Natural killer cell (primary cell): ENCODE results near the gene WDR7. TPM values are rescaled to one million over a fixed set of nuclear protein-coding genes. Genes with fewer than 3 reads are reported as not detected.

Experiments used
- ATAC-seq, 3 donors: fragments of 150-1000 bp in 2 of 3; fragments of 200-7000 bp in 1 of 3; cut with Tn5 transposase; 1 replicate in 1 of 3; 2 replicates in 2 of 3; pipeline ENCODE4 v1.10.0; 2021; ENCODE audit warnings: mild to moderate bottlenecking in 2 of 3, moderate library complexity in 2 of 3
- DNase-seq, 2 donors: peaks; one replicate each; pipeline versions ENCODE4 v3.0.0 to v3.0.0-alpha.2; 2013 to 2021; ENCODE audit warnings: mixed read lengths in 1 of 2
- H3K27ac ChIP-seq: one replicate; pipeline ENCODE4 v1.5.1; 2013; ENCODE audit warnings: mild to moderate bottlenecking, low read length
- H3K27me3 ChIP-seq: one replicate; pipeline ENCODE4 v1.6.1; 2013; ENCODE audit warnings: low read length; ENCODE audit not compliant: control insufficient read depth, insufficient read depth
- H3K36me3 ChIP-seq: one replicate; pipeline ENCODE4 v1.6.1; 2013; ENCODE audit warnings: low read length; ENCODE audit not compliant: control insufficient read depth, insufficient read depth
- H3K4me1 ChIP-seq: one replicate; pipeline ENCODE4 v1.6.1; 2013; ENCODE audit warnings: low read length; ENCODE audit not compliant: control insufficient read depth, insufficient read depth
- H3K4me3 ChIP-seq: one replicate; pipeline ENCODE4 v1.5.1; 2013; ENCODE audit warnings: low read length
- H3K9me3 ChIP-seq: one replicate; pipeline ENCODE4 v1.6.1; 2013; ENCODE audit warnings: low read length; ENCODE audit not compliant: control insufficient read depth, insufficient read depth
- H3K27ac Mint-ChIP-seq, 2 donors: one replicate each; pipeline ENCODE4 v1.8.0; 2022; ENCODE audit warnings: mild to moderate bottlenecking in 2 of 2, mixed read lengths in 2 of 2, moderate library complexity in 1 of 2
- H3K27me3 Mint-ChIP-seq, 2 donors: one replicate each; pipeline ENCODE4 v1.8.0; 2022; ENCODE audit warnings: low read depth in 2 of 2, mixed read lengths in 2 of 2
- H3K36me3 Mint-ChIP-seq: one replicate; pipeline ENCODE4 v1.8.0; 2022; ENCODE audit warnings: mixed read lengths
- H3K4me1 Mint-ChIP-seq, 2 donors: one replicate each; pipeline ENCODE4 v1.8.0; 2022; ENCODE audit warnings: mixed read lengths in 2 of 2
- H3K4me3 Mint-ChIP-seq: one replicate; pipeline ENCODE4 v1.8.0; 2022; ENCODE audit warnings: mild to moderate bottlenecking, moderate library complexity, mixed read lengths
- H3K9me3 Mint-ChIP-seq, 2 donors: one replicate each; pipeline ENCODE4 v1.8.0; 2022; ENCODE audit warnings: mixed read lengths in 2 of 2
- CTCF ChIP-seq: fragments of 200-600 bp; IDR thresholded peaks from one replicate; pipeline ENCODE4 v1.8.0; 2022; ENCODE audit warnings: antibody characterized with exemption
- WGBS: methylation state at CpG from one replicate; pipeline ENCODE4 v1.1.7; 2013; ENCODE audit warnings: missing lambda C conversion rate; ENCODE audit not compliant: insufficient coverage; 5-methylcytosine and 5-hydroxymethylcytosine counted together
- intact Hi-C: fragments of 100-400 bp; cut with micrococcal nuclease; formaldehyde crosslinking; loops from one replicate; pipeline ENCODE4 v1.14.2; 2022
- total RNA-seq, 4 donors: library from RNA; stranded (reverse); fragments of 120-200 nt in 1 of 4; gene quantifications; one replicate each; pipeline versions ENCODE4 v1.2.3 to v1.2.4, GENCODE V29; 2013 to 2022

Gene WDR7
- total RNA-seq, 3 donors from 2014 or later (not counting 1 experiment from before 2014, with no cell fraction given), result 71.1 to 103 (median 77.3) TPM

DNA sequence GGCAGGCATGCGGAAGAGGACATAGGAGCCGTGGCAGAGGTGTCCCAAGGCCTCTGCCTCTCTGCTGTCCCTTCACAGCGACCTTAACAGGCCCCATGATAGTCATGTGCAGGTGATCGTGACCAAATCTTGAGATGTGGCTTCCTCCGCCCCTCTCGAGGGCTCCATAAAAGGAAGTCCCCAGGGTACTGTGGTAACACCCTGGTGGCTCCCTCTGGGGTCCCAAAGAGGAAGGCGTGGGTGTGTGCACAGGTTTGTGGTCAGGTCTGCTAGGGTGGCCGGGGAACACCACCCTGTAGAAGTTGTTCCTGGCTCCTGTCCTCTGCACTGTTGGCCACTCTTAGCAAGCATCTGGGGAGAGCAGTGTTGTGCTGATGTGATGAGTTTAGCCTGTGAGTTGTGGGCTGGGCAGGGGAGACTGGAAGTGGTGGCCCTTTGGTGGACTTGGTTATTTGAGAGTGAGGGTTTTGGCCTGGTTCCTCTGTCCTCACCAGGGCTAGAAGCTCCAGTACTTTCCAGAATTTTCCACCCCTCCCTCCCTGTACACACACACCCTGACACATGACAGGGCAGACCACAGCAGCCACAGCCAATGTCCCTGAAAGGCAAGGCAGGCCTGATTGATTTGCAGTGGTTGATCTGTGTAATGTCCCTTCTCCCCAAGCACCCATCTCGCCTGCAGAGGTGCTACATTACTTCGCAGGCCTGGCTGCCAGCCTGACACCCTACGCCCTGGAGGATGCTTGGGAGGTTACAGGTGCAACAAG is 426.8 kb downstream of the WDR7 start:
- Histone ChIP-seq H3K36me3 (no peaks in the 10 kb centered on the region), H3K27me3 (no peaks in the 10 kb centered on the region), H3K9me3 (no peaks in the 10 kb centered on the region), H3K4me3 (no peak overlapping the region), H3K27ac (no peak overlapping the region), H3K4me1 (peaks cover 21% of the 10 kb centered on the region)
- DNase-seq (peak in 1 of 2 donors; percentile 50), ATAC-seq (peak; percentile 41 to 76 (median 44))
- no peaks in the 10 kb centered on the region for H3K9me3 Mint-ChIP-seq
- TF ChIP-seq CTCF, result no peak
- no peak overlapping the region for H3K4me3 Mint-ChIP-seq
- peak overlapping the region in 1 of 2 donors; percentile 64 for H3K27ac Mint-ChIP-seq
- peaks cover 6 to 7% of the 10 kb centered on the region in 2 donors for H3K27me3 Mint-ChIP-seq
- WGBS, result 13% methylated on average over 11 of the region's 11 CpGs
- H3K4me1 Mint-ChIP-seq, result peaks cover 5 to 10% of the 10 kb centered on the region in 2 donors
- intact Hi-C loops, result no loop called here
- no peaks in the 10 kb centered on the region for H3K36me3 Mint-ChIP-seq

GRCh38 chr18:57078614-57079013 is 427.5 kb downstream of the WDR7 start:
- intact Hi-C loops, result no loop called here
- Histone ChIP-seq H3K27me3 (no peaks in the 10 kb centered on the region), H3K9me3 (no peaks in the 10 kb centered on the region), H3K4me1 (peaks cover 21% of the 10 kb centered on the region), H3K36me3 (no peaks in the 10 kb centered on the region), H3K4me3 (no peak overlapping the region), H3K27ac (no peak overlapping the region)
- H3K4me1 Mint-ChIP-seq, result peaks cover 5 to 10% of the 10 kb centered on the region in 2 donors
- 96% methylated on average over 9 of the region's 9 CpGs for WGBS
- no peak overlapping the region for H3K4me3 Mint-ChIP-seq
- no peaks in the 10 kb centered on the region for H3K9me3 Mint-ChIP-seq
- peaks cover 7 to 10% of the 10 kb centered on the region in 2 donors for H3K27me3 Mint-ChIP-seq
- no peaks in the 10 kb centered on the region for H3K36me3 Mint-ChIP-seq
- no peak for DNase-seq
- ATAC-seq, result no peak
- TF ChIP-seq CTCF, result no peak
- H3K27ac Mint-ChIP-seq, result no peak overlapping the region

DNA sequence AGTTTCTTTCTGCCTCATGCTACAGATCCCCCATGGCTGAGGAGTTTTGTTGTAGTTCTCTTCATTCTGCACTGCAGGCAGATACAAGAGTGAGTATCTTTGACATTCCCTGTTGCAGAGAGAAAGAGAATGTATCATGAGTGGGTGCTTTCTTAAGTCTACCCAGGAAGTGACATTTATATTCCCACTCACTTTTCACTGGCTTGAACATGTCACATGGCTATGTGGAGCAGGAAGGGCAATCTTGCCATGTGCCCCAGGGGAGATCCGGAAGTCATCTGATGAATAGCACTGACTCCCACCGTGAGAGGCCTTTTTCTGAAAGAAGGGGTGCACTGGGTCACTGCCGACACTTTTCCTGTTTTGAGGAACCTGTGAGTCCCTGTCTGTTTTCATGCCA is 429.3 kb downstream of the WDR7 start:
- H3K27ac Mint-ChIP-seq, result no peak overlapping the region

More for the DNA sequence above, 429.3 kb downstream of the WDR7 start:
- no peak overlapping the region for H3K4me3 Mint-ChIP-seq
- no peak overlapping the region for H3K27ac ChIP-seq
- no peak for ATAC-seq
- H3K9me3 ChIP-seq, result no peaks in the 10 kb centered on the region
- no peak overlapping the region for H3K4me3 ChIP-seq
- H3K4me1 Mint-ChIP-seq, result peaks cover 21 to 25% of the 10 kb centered on the region in 2 donors
- TF ChIP-seq CTCF, result no peak
- peaks cover 14 to 27% of the 10 kb centered on the region in 2 donors for H3K27me3 Mint-ChIP-seq
- no peaks in the 10 kb centered on the region for H3K27me3 ChIP-seq
- H3K36me3 Mint-ChIP-seq, result no peaks in the 10 kb centered on the region
- H3K4me1 ChIP-seq, result peaks cover 28% of the 10 kb centered on the region
- no peaks in the 10 kb centered on the region for H3K36me3 ChIP-seq
- DNase-seq, result no peak
- H3K9me3 Mint-ChIP-seq, result no peaks in the 10 kb centered on the region
- WGBS, result 92% methylated on average over 3 of the region's 3 CpGs
- intact Hi-C loops, result no loop called here
